Mesendoderm (in vitro differentiated cells): Measurements from ENCODE around the gene TPM3.
"Not testable (repeated sequence)": the region's sequence is repeated elsewhere in the genome, so short reads cannot be mapped to it uniquely, and the experiment has no call there.

Experiments
- DNase-seq: peaks from one replicate; pipeline ENCODE4 v3.0.0; 2013
- H2AK5ac ChIP-seq: 2 replicates; pipeline ENCODE4 v1.6.1; 2013; ENCODE audit warnings: low read length, inconsistent platforms
- H2BK120ac ChIP-seq: 2 replicates; pipeline ENCODE4 v1.6.1; 2013; ENCODE audit warnings: low read depth, mild to moderate bottlenecking, low read length, moderate library complexity, mixed read lengths
- H2BK15ac ChIP-seq: replicated peaks from 2 replicates; pipeline ENCODE4 v1.6.1; 2013; ENCODE audit warnings: low read depth, mild to moderate bottlenecking, moderate library complexity
- H2BK5ac ChIP-seq: 2 replicates; pipeline ENCODE4 v1.6.1; 2013; ENCODE audit warnings: low read length, inconsistent platforms
- H3K18ac ChIP-seq: 2 replicates; pipeline ENCODE4 v1.6.1; 2013; ENCODE audit warnings: mild to moderate bottlenecking, low read length, mixed read lengths
- H3K23ac ChIP-seq: one replicate; pipeline ENCODE4 v1.6.1; 2013; ENCODE audit warnings: low read length
- H3K27ac ChIP-seq: 2 replicates; pipeline ENCODE4 v1.5.1; 2013; ENCODE audit warnings: low read depth, mild to moderate bottlenecking, inconsistent platforms, low read length, moderate library complexity
- H3K27me3 ChIP-seq: 2 replicates; pipeline ENCODE4 v1.6.1; 2013; ENCODE audit warnings: low read length, control low read depth, mild to moderate bottlenecking, inconsistent platforms; ENCODE audit not compliant: insufficient read depth, poor library complexity
- H3K36me3 ChIP-seq: 2 replicates; pipeline ENCODE4 v1.6.1; 2013; ENCODE audit warnings: low read length, inconsistent platforms; ENCODE audit not compliant: control insufficient read depth, insufficient read depth
- H3K4ac ChIP-seq: one replicate; pipeline ENCODE4 v1.6.1; 2013; ENCODE audit warnings: low read depth, mild to moderate bottlenecking, low read length, moderate library complexity
- H3K4me1 ChIP-seq: 2 replicates; pipeline ENCODE4 v1.6.1; 2013; ENCODE audit warnings: low read depth, low read length, inconsistent platforms; ENCODE audit not compliant: control insufficient read depth
- H3K4me2 ChIP-seq: 2 replicates; pipeline ENCODE4 v1.6.1; 2013; ENCODE audit warnings: low read length
- H3K4me3 ChIP-seq: 2 replicates; pipeline ENCODE4 v1.5.1; 2013; ENCODE audit warnings: mild to moderate bottlenecking, low read length
- H3K56ac ChIP-seq: one replicate; pipeline ENCODE4 v1.6.1; 2013; ENCODE audit warnings: low read length
- H3K79me1 ChIP-seq: 2 replicates; pipeline ENCODE4 v1.6.1; 2013; ENCODE audit warnings: low read length, inconsistent platforms
- H3K79me2 ChIP-seq: 2 replicates; pipeline ENCODE4 v1.6.1; 2013; ENCODE audit warnings: mild to moderate bottlenecking, low read length; ENCODE audit not compliant: control insufficient read depth, insufficient read depth
- H3K9ac ChIP-seq: 2 replicates; pipeline ENCODE4 v1.6.1; 2013; ENCODE audit warnings: low read length, inconsistent platforms
- H4K5ac ChIP-seq: one replicate; pipeline ENCODE4 v1.6.1; 2013; ENCODE audit warnings: low read length
- H4K8ac ChIP-seq: one replicate; pipeline ENCODE4 v1.6.1; 2013; ENCODE audit warnings: low read depth, mild to moderate bottlenecking, control low read depth, low read length, moderate library complexity
- WGBS: extraction: QIAGEN DNeasy Blood & Tissue Kit; methylation state at CpG from one replicate; pipeline ENCODE4 v1.1.7; 2013; ENCODE audit warnings: low lambda C conversion rate, missing lambda C conversion rate; ENCODE audit not compliant: insufficient coverage; ENCODE audit errors: extremely low coverage; 5-methylcytosine and 5-hydroxymethylcytosine counted together

The TPM3 gene

GRCh38 chr1:154151311-154151710 lies 40.6 kb downstream of the TPM3 start:
- Histone ChIP-seq H2AK5ac (no peak overlapping the region), H3K4me3 (no peak overlapping the region), H3K9ac (no peak overlapping the region), H3K18ac (no peak overlapping the region), H3K79me2 (no peaks in the 10 kb centered on the region), H3K56ac (no peak overlapping the region), H2BK15ac (no peak overlapping the region), H3K23ac (no peak overlapping the region), H4K8ac (no peak overlapping the region), H3K4me1 (no peaks in the 10 kb centered on the region), H3K4ac (no peak overlapping the region), H3K27ac (no peak overlapping the region), H3K27me3 (no peaks in the 10 kb centered on the region), H2BK5ac (no peak overlapping the region), H3K79me1 (no peaks in the 10 kb centered on the region), H3K36me3 (no peaks in the 10 kb centered on the region), H4K5ac (no peak overlapping the region), H3K4me2 (no peak overlapping the region), H2BK120ac (no peak overlapping the region)
- DNase-seq, result no peak

DNA sequence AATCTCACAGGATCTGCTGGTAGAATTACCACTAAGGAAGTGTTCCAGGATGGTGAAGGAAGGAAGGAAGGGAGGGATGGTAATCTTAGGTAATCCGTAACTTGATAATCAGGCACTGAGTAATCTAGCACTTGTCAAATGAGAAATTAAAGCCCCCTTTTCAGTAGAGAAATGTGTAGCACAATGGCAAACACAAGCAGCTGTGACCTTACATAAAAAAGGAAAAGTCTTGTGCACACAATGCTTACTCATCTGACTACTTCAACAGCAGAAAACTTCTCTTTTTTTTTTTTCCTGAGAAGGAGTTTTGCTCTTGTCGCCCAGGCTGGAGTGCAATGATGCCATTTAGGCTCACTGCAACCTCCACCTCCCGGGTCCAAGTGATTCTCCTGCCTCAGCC lies 43.1 kb downstream of the TPM3 start:
- no peaks in the 10 kb centered on the region for H3K27me3 ChIP-seq
- no peak overlapping the region for H4K5ac ChIP-seq
- no peaks in the 10 kb centered on the region for H3K4me1 ChIP-seq
- H3K9ac ChIP-seq, result no peak overlapping the region
- H2BK5ac ChIP-seq, result no peak overlapping the region
- no peak overlapping the region for H3K18ac ChIP-seq
- H3K36me3 ChIP-seq, result no peaks in the 10 kb centered on the region
- H3K23ac ChIP-seq, result no peak overlapping the region
- no peak overlapping the region for H4K8ac ChIP-seq
- WGBS, result no CpG with 5 or more reads among the region's 3 CpGs
- no peaks in the 10 kb centered on the region for H3K79me2 ChIP-seq
- no peak overlapping the region for H3K4me2 ChIP-seq
- H2BK120ac ChIP-seq, result no peak overlapping the region
- H3K4ac ChIP-seq, result no peak overlapping the region
- no peak for DNase-seq
- H2BK15ac ChIP-seq, result no peak overlapping the region
- no peak overlapping the region for H2AK5ac ChIP-seq
- no peak overlapping the region for H3K4me3 ChIP-seq
- no peak overlapping the region for H3K56ac ChIP-seq
- no peaks in the 10 kb centered on the region for H3K79me1 ChIP-seq
- H3K27ac ChIP-seq, result no peak overlapping the region

GRCh38 chr1:154147505-154147904 lies 44.4 kb downstream of the TPM3 start:
- WGBS, result no CpG with 5 or more reads among the region's 5 CpGs
- H3K56ac ChIP-seq, H3K4ac ChIP-seq: not testable (repeated sequence)

GRCh38 chr1:154145986-154146385 lies 45.9 kb downstream of the TPM3 start:
- DNase-seq, result no peak
- H3K4me3 ChIP-seq, result no peak overlapping the region
- H2AK5ac ChIP-seq, result no peak overlapping the region
- H2BK15ac ChIP-seq, result no peak overlapping the region
- H3K27ac ChIP-seq, result no peak overlapping the region
- H3K18ac ChIP-seq, result no peak overlapping the region
- no peak overlapping the region for H3K9ac ChIP-seq
- no CpG with 5 or more reads among the region's 2 CpGs for WGBS
- H3K27me3 ChIP-seq, result no peaks in the 10 kb centered on the region
- no peak overlapping the region for H3K4me2 ChIP-seq
- H2BK120ac ChIP-seq, result no peak overlapping the region
- H3K79me1 ChIP-seq, result no peaks in the 10 kb centered on the region
- H3K4me1 ChIP-seq, result no peaks in the 10 kb centered on the region
- H4K5ac ChIP-seq, result no peak overlapping the region
- no peak overlapping the region for H3K4ac ChIP-seq
- H2BK5ac ChIP-seq, result no peak overlapping the region
- H3K23ac ChIP-seq, result no peak overlapping the region
- H3K79me2 ChIP-seq, result no peaks in the 10 kb centered on the region
- no peak overlapping the region for H3K56ac ChIP-seq
- no peak overlapping the region for H4K8ac ChIP-seq
- no peaks in the 10 kb centered on the region for H3K36me3 ChIP-seq

More at GRCh38 chr1:154147505-154147904, 44.4 kb downstream of the TPM3 start:
- not testable (repeated sequence) for H2BK5ac ChIP-seq, H3K79me2 ChIP-seq, H3K4me3 ChIP-seq, H2BK15ac ChIP-seq, H3K18ac ChIP-seq, H3K36me3 ChIP-seq, H4K5ac ChIP-seq, H3K23ac ChIP-seq, H3K27me3 ChIP-seq, DNase-seq, H3K4me2 ChIP-seq, H3K79me1 ChIP-seq, H4K8ac ChIP-seq, H2AK5ac ChIP-seq, H3K9ac ChIP-seq, H2BK120ac ChIP-seq, H3K27ac ChIP-seq, H3K4me1 ChIP-seq

GRCh38 chr1:154142358-154142757 lies 49.5 kb downstream of the TPM3 start:
- Histone ChIP-seq H3K27ac (no peak overlapping the region), H3K9ac (no peak overlapping the region), H3K79me2 (no peaks in the 10 kb centered on the region), H2AK5ac (no peak overlapping the region), H3K56ac (no peak overlapping the region), H3K4me3 (no peak overlapping the region), H2BK120ac (no peak overlapping the region), H4K8ac (no peak overlapping the region), H2BK15ac (no peak overlapping the region), H3K4me1 (no peaks in the 10 kb centered on the region), H4K5ac (no peak overlapping the region), H2BK5ac (no peak overlapping the region), H3K4me2 (no peak overlapping the region), H3K27me3 (no peaks in the 10 kb centered on the region), H3K4ac (no peak overlapping the region), H3K23ac (no peak overlapping the region), H3K36me3 (no peaks in the 10 kb centered on the region), H3K79me1 (no peaks in the 10 kb centered on the region), H3K18ac (no peak overlapping the region)
- no peak for DNase-seq
- no CpG with 5 or more reads among the region's 6 CpGs for WGBS

GRCh38 chr1:154141240-154141639 lies 50.7 kb downstream of the TPM3 start:
- Histone ChIP-seq H3K4me3 (no peak overlapping the region), H2BK5ac (no peak overlapping the region), H3K18ac (no peak overlapping the region), H2BK120ac (no peak overlapping the region), H3K79me2 (no peaks in the 10 kb centered on the region), H3K23ac (no peak overlapping the region), H4K8ac (no peak overlapping the region), H2BK15ac (no peak overlapping the region), H3K27me3 (no peaks in the 10 kb centered on the region), H3K79me1 (no peaks in the 10 kb centered on the region), H4K5ac (no peak overlapping the region), H3K4ac (no peak overlapping the region), H3K4me2 (no peak overlapping the region), H3K27ac (no peak overlapping the region), H3K56ac (no peak overlapping the region), H2AK5ac (no peak overlapping the region), H3K36me3 (no peaks in the 10 kb centered on the region), H3K9ac (no peak overlapping the region), H3K4me1 (no peaks in the 10 kb centered on the region)
- WGBS, result no CpG with 5 or more reads among the region's 3 CpGs
- no peak for DNase-seq
